Measurements from ENCODE around the gene ELF3. TPM values are rescaled to one million over a fixed set of nuclear protein-coding genes. Genes with fewer than 3 reads are reported as not detected.
A peak's percentile ranks its signal among the peaks of the same experiment; 100 is the strongest.

Gene ELF3
- total and polyA plus RNA-seq, 2 of the 13 experiments (the other 11 are each of a cell fraction or from before 2014, with no cell fraction given) = 11.5 to 55.1 TPM

DNA sequence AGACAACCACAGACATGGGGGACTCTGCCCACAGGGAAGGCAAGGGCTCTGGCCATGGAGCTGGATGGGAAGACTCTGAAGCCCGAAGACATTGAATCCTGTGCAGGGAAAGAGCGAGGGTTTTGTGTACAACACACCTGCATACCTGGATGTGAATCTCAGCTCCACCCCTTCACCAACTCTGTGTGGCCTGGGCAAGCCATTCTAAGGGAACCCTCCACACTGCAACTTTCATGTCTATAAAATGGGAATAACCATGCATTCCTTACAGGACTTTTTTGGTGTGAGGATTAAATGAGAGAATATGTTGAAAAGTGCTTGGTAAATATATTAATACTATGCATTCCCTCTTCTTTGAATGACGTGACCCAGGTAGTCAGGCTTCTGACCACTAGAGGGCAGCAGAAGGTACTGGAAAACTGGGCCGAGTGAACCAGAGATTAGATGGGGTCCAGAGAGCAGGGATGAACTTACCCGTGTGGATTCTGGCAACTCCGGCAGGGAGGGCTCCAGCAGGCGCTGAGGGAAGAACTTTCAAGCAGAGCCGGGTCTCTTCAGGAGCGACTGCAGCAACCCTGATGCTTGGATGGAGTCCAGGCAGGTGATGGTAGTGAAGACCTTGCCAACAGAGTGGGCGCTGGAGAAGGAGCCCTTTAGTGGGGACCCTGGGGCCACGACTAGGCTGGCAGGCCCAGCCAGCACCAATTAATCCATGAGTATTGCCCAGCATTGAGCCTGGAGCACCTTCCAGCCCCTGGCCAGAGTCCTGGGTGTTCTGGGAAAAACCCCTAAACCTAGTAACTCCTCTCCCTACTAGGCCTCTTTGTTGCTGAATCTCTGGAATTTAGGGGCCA lies 834 bp upstream of the ELF3 start (continued):
- TF ChIP-seq, protein P1, sequence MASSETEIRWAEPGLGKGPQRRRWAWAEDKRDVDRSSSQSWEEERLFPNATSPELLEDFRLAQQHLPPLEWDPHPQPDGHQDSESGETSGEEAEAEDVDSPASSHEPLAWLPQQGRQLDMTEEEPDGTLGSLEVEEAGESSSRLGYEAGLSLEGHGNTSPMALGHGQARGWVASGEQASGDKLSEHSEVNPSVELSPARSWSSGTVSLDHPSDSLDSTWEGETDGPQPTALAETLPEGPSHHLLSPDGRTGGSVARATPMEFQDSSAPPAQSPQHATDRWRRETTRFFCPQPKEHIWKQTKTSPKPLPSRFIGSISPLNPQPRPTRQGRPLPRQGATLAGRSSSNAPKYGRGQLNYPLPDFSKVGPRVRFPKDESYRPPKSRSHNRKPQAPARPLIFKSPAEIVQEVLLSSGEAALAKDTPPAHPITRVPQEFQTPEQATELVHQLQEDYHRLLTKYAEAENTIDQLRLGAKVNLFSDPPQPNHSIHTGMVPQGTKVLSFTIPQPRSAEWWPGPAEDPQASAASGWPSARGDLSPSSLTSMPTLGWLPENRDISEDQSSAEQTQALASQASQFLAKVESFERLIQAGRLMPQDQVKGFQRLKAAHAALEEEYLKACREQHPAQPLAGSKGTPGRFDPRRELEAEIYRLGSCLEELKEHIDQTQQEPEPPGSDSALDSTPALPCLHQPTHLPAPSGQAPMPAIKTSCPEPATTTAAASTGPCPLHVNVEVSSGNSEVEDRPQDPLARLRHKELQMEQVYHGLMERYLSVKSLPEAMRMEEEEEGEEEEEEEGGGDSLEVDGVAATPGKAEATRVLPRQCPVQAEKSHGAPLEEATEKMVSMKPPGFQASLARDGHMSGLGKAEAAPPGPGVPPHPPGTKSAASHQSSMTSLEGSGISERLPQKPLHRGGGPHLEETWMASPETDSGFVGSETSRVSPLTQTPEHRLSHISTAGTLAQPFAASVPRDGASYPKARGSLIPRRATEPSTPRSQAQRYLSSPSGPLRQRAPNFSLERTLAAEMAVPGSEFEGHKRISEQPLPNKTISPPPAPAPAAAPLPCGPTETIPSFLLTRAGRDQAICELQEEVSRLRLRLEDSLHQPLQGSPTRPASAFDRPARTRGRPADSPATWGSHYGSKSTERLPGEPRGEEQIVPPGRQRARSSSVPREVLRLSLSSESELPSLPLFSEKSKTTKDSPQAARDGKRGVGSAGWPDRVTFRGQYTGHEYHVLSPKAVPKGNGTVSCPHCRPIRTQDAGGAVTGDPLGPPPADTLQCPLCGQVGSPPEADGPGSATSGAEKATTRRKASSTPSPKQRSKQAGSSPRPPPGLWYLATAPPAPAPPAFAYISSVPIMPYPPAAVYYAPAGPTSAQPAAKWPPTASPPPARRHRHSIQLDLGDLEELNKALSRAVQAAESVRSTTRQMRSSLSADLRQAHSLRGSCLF (CRISPR knock-in tag; IDR thresholded peaks at IDR 0.05; ENCODE audit: borderline replicate concordance) = no peak
- TF ChIP-seq SALL1 (CRISPR knock-in tag; IDR thresholded peaks at IDR 0.05) = peak; percentile 12; the same call in 1 of the 2 replicates
- TF ChIP-seq PAX8 (CRISPR knock-in tag; IDR thresholded peaks at IDR 0.05; ENCODE audit: borderline replicate concordance) = no peak
- TF ChIP-seq PHF21A (CRISPR knock-in tag; IDR thresholded peaks at IDR 0.05) = no peak
- TF ChIP-seq, protein P2, sequence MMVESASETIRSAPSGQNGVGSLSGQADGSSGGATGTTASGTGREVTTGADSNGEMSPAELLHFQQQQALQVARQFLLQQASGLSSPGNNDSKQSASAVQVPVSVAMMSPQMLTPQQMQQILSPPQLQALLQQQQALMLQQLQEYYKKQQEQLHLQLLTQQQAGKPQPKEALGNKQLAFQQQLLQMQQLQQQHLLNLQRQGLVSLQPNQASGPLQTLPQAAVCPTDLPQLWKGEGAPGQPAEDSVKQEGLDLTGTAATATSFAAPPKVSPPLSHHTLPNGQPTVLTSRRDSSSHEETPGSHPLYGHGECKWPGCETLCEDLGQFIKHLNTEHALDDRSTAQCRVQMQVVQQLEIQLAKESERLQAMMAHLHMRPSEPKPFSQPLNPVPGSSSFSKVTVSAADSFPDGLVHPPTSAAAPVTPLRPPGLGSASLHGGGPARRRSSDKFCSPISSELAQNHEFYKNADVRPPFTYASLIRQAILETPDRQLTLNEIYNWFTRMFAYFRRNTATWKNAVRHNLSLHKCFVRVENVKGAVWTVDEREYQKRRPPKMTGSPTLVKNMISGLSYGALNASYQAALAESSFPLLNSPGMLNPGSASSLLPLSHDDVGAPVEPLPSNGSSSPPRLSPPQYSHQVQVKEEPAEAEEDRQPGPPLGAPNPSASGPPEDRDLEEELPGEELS (CRISPR knock-in tag; IDR thresholded peaks at IDR 0.05) = 0 out of 2 replicates have a peak, but pooled peaks have one; percentile 33
- TF ChIP-seq ZNF619 (CRISPR knock-in tag; IDR thresholded peaks at IDR 0.05) = no peak
- no peak for TF ChIP-seq KDM2A (CRISPR knock-in tag; IDR thresholded peaks at IDR 0.05; ENCODE audit: borderline replicate concordance, low read depth)
- no peak for TF ChIP-seq TAF1 (CRISPR knock-in tag; IDR thresholded peaks at IDR 0.05)
- TF ChIP-seq, protein P3, sequence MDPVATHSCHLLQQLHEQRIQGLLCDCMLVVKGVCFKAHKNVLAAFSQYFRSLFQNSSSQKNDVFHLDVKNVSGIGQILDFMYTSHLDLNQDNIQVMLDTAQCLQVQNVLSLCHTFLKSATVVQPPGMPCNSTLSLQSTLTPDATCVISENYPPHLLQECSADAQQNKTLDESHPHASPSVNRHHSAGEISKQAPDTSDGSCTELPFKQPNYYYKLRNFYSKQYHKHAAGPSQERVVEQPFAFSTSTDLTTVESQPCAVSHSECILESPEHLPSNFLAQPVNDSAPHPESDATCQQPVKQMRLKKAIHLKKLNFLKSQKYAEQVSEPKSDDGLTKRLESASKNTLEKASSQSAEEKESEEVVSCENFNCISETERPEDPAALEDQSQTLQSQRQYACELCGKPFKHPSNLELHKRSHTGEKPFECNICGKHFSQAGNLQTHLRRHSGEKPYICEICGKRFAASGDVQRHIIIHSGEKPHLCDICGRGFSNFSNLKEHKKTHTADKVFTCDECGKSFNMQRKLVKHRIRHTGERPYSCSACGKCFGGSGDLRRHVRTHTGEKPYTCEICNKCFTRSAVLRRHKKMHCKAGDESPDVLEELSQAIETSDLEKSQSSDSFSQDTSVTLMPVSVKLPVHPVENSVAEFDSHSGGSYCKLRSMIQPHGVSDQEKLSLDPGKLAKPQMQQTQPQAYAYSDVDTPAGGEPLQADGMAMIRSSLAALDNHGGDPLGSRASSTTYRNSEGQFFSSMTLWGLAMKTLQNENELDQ (CRISPR knock-in tag; IDR thresholded peaks at IDR 0.05; ENCODE audit: borderline replicate concordance) = no peak
- no peak for TF ChIP-seq ATF7 (IDR thresholded peaks at IDR 0.05)
- no peak for TF ChIP-seq ATF7 (CRISPR knock-in tag; IDR thresholded peaks at IDR 0.05)
- no peak for TF ChIP-seq MYC (CRISPR knock-in tag; IDR thresholded peaks at IDR 0.05; ENCODE audit: borderline replicate concordance)
- TF ChIP-seq RAD51 (IDR thresholded peaks at IDR 0.05; ENCODE audit: borderline replicate concordance) = no peak
- no peak for TF ChIP-seq NCOA2 (CRISPR knock-in tag; IDR thresholded peaks at IDR 0.05)
- TF ChIP-seq SATB2 (CRISPR knock-in tag; IDR thresholded peaks at IDR 0.05) = no peak
- TF ChIP-seq FOXC1 (CRISPR knock-in tag; IDR thresholded peaks at IDR 0.05; ENCODE audit: borderline replicate concordance) = no peak
- TF ChIP-seq ZNF44 (CRISPR knock-in tag; IDR thresholded peaks at IDR 0.05) = 0 out of 2 replicates have a peak, but pooled peaks have one; percentile 52
- TF ChIP-seq ZFP36L1 (CRISPR knock-in tag; IDR thresholded peaks at IDR 0.05) = 0 out of 2 replicates have a peak, but pooled peaks have one; percentile 1
- no peak for TF ChIP-seq ZC3H4 (CRISPR knock-in tag; IDR thresholded peaks at IDR 0.05; ENCODE audit: borderline replicate concordance)
- 0 out of 2 replicates have a peak, but pooled peaks have one; percentile 13 for TF ChIP-seq ZNF557 (CRISPR knock-in tag; IDR thresholded peaks at IDR 0.05)
- no peak for TF ChIP-seq ZFYVE20 (CRISPR knock-in tag; IDR thresholded peaks at IDR 0.05; ENCODE audit: borderline replicate concordance, low read depth)
